Measurements from ENCODE around the gene TMEM273.

The TMEM273 gene

DNA sequence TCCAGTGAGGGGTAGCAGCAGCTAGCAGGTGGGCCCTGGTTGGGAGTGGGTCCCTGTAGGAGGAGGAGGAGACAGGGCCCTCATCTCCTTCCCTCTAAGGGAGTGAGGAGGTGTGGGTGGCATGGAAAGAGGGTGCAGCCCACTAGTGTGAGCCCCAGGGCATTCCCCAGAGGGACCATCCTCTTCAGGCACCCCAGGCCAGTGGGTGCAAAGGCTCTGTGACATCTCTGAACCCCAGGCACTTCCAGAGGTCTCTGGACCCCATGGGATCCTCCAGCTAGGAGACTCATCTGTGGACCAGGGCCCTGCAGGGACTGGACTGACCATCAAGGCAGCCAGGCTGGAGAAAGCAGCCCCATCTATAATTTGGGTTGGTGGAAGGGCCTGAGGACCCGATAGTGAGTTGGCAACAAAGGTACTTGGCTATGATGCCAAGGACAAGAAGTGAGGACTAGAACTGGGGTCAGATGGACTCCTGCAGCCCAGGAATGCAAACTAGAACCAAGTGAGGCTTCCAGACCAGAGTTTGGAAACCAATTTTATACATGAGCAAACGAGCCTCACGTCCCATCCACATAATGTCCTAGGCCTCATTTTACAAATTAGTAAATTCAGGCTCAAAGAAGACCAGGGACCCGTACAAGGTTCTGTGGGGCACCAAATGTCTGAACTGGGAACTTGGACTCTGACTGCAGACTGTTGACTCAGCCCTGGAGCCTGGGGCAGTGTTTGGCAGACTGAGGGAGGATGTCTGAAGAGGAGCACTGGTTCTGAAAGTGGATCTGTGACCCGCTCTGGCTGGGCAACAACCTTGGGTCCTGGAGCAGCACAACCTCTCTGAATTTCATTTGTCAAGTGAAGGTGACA is 71.4 kb downstream of the TMEM273 start:
- no peak for DNase-seq (ENCODE audit: low spot score)

DNA sequence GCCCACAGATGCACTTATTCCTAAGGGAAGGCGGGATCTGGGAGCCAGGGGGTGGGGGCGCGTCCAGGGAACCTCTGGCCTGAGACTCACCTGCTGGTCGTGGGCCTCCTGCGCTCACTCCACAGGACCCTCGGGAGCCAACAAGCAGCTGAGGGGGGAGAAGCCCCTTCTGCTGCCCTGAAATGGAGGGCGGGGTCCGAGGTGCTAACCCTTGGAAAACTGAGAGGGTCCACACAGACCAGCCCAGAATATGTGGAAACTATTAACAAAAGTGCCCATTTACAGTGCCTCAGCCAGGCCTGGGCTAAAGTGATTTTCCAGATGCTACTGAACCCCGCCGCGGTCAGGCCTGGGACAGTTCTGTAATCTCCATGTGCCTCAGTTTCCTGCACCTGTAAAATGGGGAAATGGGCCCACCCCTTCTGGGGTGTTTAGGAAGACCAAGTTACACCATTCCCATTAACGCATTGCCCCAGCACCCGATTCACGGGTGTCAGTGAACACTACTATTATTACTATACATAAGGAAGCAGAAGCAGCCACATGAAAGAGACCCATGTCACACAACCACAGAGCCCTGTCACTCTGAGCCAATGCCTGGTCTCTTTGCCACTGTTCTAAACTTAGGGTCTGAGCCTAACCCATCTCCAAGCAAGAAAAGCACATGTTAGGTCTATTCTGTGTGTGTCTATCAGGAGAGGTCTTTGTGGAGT is 72.2 kb downstream of the TMEM273 start:
- DNase-seq (ENCODE audit: low spot score), result no peak

DNA sequence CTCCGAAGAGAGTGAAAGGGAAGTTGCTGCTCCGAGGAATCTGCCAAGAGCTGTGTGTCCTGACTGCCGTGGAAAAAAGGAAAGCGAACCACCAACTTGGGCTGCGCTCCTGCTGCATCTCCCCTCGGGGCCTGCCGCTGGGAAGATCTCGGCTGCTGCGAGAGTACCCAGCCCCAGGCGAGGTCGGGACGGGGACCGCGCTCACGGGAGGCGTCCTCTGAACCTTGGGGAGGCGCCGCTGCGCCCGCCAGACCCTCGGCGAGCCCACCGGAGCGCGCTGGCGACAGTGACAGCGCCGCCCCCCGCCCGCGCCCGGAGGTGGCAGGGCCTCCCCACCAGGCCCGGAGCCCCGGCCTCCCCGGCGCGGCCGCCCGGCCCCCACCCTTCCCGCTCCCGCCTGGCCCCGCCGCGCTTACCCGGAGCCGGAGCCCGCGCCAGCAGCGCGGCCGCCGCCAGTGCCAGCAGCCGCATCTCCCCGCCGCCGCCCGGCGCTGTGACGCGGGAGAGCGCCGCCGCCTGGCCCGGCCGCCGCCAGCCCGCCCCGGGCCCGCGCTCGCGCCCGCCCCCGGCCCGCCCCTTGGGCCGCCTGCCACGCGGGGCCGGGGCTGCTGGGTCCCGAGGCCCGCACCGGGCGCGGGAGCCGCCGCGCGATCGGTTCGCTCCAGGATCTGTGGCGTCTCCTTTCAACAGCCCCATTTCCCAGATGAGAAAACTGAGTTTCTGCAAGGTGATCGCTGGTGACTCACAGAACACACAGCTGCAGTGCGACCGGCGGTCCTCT is 73.0 kb downstream of the TMEM273 start, which contains the start of gene VSTM4:
VSTM4 (minus strand) TSS at position 508 of the 781 bp plus-strand sequence; CDS start at position 471, 37 bp downstream.
- peak; percentile 10 for DNase-seq (ENCODE audit: low spot score)

DNA sequence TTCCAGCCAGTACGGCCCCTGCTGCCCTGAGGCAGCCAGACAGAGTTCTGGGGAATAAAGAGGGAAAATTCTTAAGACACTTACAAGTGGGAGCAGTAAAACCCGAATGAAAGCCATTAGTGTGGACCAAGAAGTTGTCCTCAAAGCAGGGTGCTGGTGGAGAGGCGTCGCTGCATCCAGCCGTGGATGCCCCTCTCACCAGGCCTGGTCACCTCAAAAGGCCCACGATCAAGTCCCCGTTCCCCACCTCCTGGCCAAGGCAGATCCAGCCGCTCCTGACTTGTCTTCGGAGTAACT is 73.5 kb downstream of the TMEM273 start:
- DNase-seq (ENCODE audit: low spot score), result no peak

DNA sequence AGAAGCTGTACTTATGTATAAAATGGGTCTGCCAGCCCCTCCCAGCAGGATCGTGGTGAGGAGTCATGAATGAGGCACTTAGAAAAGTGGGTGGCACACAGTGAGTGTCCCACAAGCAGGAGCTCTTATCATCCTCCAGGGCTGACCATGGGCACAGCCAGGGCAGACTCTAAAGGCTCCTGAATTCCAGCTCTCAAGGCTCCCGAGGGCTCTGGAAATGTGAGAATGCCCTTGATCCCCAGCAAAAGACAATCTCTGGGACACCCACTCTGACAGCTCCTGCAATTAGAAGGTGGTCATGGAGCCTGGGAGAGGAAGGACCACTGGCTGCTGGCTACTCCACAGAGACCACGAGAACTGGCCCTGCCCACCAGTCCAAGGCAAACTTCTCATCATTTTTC is 74.5 kb downstream of the TMEM273 start:
- DNase-seq (ENCODE audit: low spot score), result no peak

DNA sequence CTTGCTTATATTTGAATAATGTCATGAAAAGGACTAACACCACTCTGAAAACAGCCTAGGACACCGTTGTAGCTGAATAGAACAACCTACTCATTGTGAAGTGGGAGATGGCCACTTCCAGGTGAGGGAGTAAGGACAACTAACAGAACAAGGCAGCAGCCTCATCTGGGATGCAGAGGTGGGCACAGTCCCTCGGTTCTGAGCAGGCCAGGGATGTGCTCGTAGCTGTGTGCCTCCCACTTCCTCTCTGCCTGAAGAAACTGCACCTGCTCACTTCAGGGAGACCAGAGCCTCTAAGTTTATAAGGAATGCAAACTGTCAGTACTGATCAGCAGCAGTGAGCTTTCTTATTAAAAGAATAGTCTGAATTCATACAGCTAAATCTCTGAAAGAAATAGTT is 75.3 kb downstream of the TMEM273 start:
- no peak for DNase-seq (ENCODE audit: low spot score)

DNA sequence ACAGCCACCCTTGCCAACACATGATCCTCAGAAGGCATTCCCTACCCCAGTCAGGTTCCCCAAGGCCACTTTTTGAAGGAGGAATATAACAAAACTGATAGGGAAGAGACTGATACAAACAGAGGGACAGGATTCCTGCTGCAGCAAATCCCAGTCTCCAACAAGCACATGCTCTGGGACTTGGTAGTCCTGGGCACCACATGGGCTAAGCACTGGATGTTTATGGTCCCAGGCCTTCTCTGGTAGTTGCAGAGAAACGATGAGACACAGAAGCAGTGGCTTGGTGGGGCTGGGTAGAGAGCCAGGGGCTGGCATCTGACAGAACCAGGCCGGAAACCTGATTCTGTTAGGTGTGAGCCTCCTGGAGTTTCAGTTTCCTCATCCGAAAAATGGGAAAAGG is 76.1 kb downstream of the TMEM273 start:
- DNase-seq (ENCODE audit: low spot score), result no peak

DNA sequence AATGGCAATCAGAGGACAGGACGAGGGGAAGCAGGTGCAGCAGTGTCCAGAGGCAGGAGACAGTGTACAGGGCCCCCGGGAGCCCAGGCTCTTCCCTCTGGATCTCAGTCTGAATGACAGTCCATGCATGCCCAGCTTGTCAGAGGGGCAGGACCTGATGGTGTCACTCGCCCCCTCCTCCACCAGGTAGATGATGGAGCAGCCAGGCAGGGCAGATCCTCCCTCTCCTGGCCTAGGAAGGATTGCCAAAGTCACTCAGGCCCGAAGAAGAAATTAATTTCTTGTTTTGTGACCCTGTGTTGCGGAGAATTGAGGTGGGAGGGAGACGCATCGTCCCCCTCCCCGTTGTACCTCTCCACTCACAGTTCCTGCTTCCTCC is 76.9 kb downstream of the TMEM273 start:
- DNase-seq (ENCODE audit: low spot score), result no peak

DNA sequence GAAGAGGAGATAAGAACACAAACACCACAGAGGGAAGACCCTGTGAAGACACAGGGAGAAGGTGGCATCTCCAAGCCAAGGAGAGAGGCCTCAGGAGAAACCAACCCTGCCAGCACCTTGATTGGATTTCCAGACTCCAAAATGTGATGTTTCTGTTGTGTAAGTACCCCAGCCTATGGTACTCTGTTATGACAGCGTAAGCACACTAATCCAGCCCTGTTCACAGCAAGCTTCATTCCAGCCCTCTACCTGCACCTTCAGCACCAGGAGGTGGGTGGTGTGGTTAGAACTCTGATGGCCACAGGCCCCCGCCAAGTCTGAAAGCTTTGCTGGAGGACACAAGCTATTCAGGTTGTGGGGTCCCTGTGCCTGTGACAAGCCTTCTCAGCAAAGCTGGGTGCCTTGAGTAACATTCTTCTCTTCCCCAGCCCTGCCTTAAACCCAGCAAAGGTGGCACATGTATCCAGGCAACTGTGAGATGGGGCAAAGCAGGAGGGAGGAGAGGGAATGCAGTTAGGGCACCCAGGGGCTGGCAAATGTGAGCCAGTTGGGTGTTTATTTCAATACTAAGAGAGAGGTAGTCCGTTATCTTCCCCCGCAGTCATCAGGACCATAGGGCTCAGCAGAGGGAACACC is 77.4 kb downstream of the TMEM273 start:
- DNase-seq (ENCODE audit: low spot score), result no peak

DNA sequence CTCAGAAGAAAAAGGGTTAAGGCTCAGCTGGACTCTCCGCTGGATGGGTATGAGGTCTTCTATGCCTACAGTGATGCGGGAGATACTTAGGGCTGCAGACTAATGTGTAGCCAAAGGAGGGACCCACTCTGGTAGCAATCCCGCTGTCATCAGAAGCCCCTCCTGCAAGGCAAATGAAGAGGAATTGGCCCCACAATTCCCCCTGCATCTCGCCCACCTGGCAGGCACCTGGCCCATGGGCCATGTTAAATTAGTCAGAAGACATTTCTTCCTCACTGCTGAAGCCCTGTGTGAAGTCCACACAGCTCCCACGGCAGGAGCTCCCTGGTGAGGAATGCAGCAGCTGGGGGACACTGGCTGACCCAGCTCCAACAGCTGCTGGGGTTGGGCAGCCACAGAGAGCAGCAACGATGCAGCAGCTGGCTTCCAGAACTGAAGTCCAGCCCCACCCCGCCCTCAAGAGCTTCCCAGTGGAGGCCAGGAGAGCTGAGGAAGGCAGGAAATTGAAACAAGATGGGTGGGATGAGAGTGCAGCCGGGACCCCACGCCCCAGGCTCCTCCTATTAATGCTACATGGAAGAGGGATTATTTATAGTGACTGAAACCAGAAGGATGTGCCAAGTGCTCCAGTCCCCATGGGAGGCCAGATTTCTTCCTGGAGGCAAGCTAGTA is 78.4 kb downstream of the TMEM273 start:
- DNase-seq (ENCODE audit: low spot score), result no peak

DNA sequence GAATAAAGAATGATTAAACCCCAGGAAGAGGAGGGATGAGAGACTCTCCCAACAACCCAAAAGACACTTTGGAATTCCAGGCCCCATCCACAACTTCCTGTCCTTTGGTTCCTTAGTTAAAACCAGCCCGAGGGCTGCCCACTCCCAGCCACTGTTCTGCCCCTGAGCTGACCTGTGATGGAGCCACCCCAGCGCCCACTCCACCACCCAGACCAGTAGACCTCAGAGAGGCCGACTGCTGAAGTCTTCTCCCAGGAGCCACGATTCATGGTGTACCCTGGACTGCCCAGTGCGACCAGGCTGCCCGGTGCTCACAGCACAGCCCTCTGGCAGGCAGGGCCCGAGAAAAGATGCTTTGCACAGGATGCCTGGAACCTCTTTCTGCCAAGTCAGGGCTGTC is 79.5 kb downstream of the TMEM273 start:
- no peak for DNase-seq (ENCODE audit: low spot score)

DNA sequence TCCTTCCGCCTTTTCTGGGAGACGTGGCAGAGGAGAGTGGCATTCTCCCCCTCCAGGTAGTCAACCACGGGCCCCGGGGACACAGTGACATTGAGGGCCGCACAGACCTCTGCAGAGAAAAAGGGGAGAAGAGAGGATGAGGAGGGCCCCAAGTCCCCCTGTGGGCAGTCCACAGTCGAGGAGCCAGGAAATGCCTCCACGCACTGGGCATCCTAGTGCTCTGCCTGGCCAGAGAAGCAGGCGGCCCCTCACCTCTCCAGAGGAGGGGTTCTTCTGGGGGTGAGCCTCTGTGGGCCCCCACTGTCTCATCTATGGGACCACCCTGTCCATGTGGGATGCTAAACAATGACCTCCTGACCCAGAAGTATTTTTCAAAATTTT is 80.3 kb downstream of the TMEM273 start:
- DNase-seq (ENCODE audit: low spot score), result no peak

DNA sequence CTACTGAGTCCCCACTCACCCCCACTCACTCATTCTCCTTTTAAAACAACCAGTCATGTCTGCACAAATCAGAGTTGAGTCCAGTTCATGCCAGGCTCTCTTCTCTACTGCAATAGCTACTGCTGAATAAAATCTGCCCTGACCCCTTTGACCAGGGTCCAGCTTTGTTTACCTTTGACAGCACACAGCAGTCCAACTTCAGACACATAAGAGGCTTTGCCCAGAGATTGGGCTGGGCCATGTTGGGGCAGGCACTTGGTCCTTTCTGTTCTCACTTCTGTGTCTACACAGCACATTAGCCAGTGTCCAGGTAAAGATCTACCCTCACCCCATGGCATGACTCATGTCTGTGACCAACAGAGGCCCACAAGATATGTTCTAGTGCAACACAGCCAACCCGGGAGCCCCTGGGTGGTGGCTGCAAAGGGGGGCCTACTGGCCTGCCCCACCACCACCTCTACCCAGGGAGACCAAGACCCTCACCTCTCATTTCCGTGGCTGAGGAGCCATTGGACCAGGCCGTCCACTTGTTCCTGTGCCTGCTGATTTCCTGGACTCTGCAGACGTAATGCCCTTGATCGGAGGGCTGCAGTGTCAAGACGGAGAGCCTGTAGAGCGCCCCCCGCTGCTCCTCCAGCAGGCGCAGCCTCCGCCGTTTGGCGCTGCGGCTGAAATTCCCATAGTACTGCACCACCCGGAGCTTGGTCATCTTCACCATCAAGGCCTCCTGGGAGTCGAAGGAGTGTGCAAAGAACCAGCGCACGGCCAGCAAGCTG is 80.9 kb downstream of the TMEM273 start:
- DNase-seq (ENCODE audit: low spot score), result no peak

DNA sequence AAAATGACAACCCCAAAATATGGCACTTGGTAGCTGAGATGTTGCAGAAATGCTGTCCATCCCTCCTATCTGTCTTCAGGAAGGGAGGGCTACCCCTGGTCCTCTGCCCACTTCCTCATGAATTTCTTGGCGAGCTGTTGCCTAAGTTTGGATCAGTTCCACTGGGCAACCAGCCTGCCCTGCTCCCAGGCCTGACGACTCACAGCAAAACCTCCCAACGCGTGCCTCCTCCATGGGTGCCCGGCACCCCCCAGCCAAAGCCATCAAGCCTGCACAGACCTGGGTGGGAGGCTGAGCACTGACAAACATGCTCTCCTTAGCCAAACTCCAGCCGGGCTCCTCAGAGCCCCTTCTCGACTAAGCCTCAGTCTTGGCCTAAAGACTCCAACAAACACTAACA is 81.7 kb downstream of the TMEM273 start:
- DNase-seq (ENCODE audit: low spot score), result no peak

DNA sequence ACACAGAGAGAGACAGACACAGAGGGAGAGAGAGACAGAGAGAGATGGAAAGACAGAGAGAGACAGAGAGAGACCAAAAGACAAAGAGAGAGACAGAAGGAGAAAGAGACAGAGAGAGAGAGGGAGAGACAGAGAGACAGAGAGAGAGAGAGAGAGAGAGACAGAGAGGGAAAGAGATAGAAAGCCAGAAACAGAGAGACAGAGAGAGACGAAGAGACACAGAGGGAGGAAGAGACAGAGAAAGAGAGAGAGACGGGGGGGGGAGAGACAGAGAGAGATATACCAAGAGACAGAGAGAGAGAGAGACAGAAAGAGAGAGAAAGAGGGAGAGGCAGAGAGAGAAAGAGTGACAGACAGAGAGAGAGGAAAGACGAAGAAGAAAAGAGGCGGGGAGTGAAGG is 83.1 kb downstream of the TMEM273 start:
- DNase-seq (ENCODE audit: low spot score), result no peak
